Ishikawa (cell line): ENCODE data around the gene ZBED2.

Source experiments
- EGR1 ChIP-seq: IDR thresholded peaks from 2 replicates; pipeline ENCODE4 v1.6.1; 2012
- EP300 ChIP-seq: IDR thresholded peaks from 2 replicates; pipeline ENCODE4 v1.6.1; 2012; ENCODE audit warnings: borderline replicate concordance
- RAD21 ChIP-seq: IDR thresholded peaks from 2 replicates; pipeline ENCODE4 v1.6.1; 2012; ENCODE audit warnings: low read depth
- REST ChIP-seq: IDR thresholded peaks from 2 replicates; pipeline ENCODE4 v1.6.1; 2012; ENCODE audit warnings: low read depth, mild to moderate bottlenecking
- TAF1 ChIP-seq: IDR thresholded peaks from 2 replicates; pipeline ENCODE4 v1.6.1; 2012; ENCODE audit warnings: low read depth, mild to moderate bottlenecking
- TCF12 ChIP-seq: IDR thresholded peaks from 2 replicates; pipeline ENCODE4 v1.6.1; 2012; ENCODE audit warnings: low read depth
- YY1 ChIP-seq: IDR thresholded peaks from 2 replicates; pipeline ENCODE4 v1.6.1; 2012; ENCODE audit warnings: low read depth

DNA sequence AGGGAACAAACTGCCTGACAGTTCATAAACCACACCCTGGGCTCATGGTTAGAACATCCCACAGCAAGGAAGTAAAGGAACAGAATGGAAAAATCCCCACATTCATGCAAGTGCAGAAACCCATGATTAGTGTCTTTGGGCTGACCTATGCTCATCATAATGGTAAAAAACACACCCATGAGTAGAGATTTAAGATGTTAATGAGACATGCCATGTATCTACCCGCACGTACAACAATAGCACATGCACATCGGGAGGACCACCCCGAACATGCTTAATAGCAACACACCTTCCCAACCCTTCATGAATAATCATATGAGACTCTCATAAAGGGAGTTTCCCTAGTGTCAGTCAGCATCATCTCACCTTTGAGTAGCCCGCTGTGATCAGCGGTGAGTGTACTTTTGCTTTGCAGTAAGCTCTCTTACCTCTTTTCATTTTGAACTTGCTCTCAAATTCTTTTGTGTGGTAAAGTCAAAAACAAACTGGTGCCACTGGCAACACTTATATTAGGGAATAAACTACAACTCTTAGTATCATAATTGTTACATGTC lies 23.2 kb downstream of the ZBED2 start:
- TF ChIP-seq REST, result no peak
- no peak for TF ChIP-seq EP300
- TF ChIP-seq EGR1, result no peak
- TF ChIP-seq TAF1, result no peak
- no peak for TF ChIP-seq YY1
- TF ChIP-seq TCF12, result no peak
- TF ChIP-seq RAD21, result no peak
